Measurements from ENCODE around the gene HCN3.

DNA sequence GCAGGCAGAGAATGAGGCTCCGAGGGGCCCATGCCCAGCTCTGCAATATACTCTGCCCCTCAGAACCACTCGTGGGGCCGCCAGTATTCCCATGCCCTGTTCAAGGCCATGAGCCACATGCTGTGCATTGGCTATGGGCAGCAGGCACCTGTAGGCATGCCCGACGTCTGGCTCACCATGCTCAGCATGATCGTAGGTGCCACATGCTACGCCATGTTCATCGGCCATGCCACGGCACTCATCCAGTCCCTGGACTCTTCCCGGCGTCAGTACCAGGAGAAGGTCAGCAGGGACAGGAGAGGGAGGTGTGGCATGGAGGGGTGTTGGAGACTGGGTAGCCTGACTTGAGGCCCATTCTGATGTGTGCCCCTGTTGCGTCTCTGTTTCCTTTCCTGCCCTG lies 7.2 kb downstream of the HCN3 start:
- TF ChIP-seq, protein P1, sequence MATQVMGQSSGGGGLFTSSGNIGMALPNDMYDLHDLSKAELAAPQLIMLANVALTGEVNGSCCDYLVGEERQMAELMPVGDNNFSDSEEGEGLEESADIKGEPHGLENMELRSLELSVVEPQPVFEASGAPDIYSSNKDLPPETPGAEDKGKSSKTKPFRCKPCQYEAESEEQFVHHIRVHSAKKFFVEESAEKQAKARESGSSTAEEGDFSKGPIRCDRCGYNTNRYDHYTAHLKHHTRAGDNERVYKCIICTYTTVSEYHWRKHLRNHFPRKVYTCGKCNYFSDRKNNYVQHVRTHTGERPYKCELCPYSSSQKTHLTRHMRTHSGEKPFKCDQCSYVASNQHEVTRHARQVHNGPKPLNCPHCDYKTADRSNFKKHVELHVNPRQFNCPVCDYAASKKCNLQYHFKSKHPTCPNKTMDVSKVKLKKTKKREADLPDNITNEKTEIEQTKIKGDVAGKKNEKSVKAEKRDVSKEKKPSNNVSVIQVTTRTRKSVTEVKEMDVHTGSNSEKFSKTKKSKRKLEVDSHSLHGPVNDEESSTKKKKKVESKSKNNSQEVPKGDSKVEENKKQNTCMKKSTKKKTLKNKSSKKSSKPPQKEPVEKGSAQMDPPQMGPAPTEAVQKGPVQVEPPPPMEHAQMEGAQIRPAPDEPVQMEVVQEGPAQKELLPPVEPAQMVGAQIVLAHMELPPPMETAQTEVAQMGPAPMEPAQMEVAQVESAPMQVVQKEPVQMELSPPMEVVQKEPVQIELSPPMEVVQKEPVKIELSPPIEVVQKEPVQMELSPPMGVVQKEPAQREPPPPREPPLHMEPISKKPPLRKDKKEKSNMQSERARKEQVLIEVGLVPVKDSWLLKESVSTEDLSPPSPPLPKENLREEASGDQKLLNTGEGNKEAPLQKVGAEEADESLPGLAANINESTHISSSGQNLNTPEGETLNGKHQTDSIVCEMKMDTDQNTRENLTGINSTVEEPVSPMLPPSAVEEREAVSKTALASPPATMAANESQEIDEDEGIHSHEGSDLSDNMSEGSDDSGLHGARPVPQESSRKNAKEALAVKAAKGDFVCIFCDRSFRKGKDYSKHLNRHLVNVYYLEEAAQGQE (IDR thresholded peaks at IDR 0.05; ENCODE audit: low read depth): no peak
- TF ChIP-seq, protein P2, sequence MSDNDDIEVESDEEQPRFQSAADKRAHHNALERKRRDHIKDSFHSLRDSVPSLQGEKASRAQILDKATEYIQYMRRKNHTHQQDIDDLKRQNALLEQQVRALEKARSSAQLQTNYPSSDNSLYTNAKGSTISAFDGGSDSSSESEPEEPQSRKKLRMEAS (IDR thresholded peaks at IDR 0.05): no peak
- no peak for TF ChIP-seq RAD21 (IDR thresholded peaks at IDR 0.05; ENCODE audit: low read depth)

All from Ishikawa (cell line).